Measurements from ENCODE around the gene PARP11.

Gene PARP11

DNA sequence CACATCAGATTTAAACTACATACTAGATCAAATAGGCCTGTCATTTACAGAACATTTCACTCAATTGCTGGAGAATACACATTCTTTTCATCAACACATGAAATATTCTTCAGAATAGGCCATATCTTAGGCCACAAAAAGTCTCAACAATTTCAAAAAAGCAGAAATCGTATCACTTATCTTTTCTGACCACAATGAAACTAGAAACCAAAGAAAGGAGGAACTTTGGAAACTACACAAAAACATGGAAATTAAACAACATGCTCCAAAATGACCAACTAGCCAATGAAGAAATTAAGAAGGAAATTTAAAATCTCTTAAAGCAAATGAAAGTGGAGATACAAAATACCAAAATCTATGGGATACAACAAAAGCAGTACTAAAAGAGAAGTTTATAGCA, 35.1 kb downstream of the PARP11 start:
- no peak for DNase-seq (ENCODE audit: extremely low read depth, low read depth)
- TF ChIP-seq, protein P1, sequence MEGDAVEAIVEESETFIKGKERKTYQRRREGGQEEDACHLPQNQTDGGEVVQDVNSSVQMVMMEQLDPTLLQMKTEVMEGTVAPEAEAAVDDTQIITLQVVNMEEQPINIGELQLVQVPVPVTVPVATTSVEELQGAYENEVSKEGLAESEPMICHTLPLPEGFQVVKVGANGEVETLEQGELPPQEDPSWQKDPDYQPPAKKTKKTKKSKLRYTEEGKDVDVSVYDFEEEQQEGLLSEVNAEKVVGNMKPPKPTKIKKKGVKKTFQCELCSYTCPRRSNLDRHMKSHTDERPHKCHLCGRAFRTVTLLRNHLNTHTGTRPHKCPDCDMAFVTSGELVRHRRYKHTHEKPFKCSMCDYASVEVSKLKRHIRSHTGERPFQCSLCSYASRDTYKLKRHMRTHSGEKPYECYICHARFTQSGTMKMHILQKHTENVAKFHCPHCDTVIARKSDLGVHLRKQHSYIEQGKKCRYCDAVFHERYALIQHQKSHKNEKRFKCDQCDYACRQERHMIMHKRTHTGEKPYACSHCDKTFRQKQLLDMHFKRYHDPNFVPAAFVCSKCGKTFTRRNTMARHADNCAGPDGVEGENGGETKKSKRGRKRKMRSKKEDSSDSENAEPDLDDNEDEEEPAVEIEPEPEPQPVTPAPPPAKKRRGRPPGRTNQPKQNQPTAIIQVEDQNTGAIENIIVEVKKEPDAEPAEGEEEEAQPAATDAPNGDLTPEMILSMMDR (IDR thresholded peaks at IDR 0.05; ENCODE audit: low read depth, low read length, missing control alignments) = no peak
- no peak overlapping the region for H3K4me3 ChIP-seq (replicated peaks; ENCODE audit: low read depth, low read length)

DNA sequence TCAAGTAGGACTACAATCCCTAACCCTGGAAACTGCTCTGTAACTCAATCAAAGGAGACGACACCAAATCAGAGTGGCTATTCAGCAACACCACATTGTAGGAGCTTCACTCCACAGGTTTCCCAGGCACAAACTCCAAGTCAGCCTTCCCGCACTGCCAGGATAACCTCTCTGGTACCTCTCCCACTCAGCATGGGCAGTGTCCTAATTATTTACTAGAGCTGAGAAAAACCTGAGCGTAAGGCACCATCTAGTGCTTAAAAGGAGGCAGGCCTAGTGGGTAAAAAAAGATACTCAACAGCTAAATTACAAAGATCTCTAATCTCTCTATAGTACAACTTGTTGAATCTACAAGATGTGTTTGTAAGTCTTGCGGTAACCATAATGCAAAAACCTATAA, 36.1 kb downstream of the PARP11 start:
- H3K4me3 ChIP-seq (replicated peaks; ENCODE audit: low read depth, low read length) = no peak overlapping the region
- TF ChIP-seq, protein P1 (IDR thresholded peaks at IDR 0.05; ENCODE audit: low read depth, low read length, missing control alignments) = no peak
- DNase-seq (ENCODE audit: extremely low read depth, low read depth) = no peak

DNA sequence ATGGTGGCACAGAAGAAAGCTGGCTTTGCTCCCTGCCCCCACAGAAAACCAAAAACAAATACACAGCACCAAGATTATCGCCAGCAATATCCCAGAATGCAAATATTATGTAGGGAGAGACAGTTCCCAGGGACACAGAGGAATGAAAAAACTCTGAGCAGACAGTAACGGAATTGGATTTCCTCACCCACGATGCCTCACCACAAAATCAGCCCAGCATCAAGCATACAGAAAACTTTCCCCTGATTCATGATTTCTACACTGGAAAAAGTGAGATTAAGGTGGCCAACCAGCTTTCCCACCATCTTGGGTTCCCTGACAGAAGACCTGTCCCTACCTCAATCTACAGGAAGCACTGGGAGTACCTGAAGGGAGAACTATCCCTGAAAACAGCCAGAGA, 36.6 kb downstream of the PARP11 start:
- DNase-seq (ENCODE audit: extremely low read depth, low read depth) = no peak
- H3K4me3 ChIP-seq (replicated peaks; ENCODE audit: low read depth, low read length) = no peak overlapping the region
- TF ChIP-seq, protein P1 (IDR thresholded peaks at IDR 0.05; ENCODE audit: low read depth, low read length, missing control alignments) = no peak

DNA sequence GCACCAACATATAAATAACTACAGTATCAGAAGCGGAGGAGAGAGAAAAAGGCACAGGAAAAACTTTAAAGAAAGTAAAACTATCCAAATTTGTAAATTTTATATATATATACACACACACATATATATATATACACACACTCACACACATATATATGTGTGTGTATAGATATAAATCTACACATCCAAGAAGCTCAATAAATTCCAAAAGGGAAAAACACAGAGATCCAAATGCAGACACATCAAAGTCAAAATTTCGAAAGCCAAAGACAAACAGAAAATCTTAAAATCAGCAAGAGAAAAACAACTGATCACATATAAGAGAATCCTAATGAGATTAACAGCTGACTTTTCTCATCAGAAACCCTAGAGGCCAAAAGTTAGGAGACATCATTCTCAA, 37.3 kb downstream of the PARP11 start:
- H3K4me3 ChIP-seq (replicated peaks; ENCODE audit: low read depth, low read length) = no peak overlapping the region
- TF ChIP-seq, protein P1 (IDR thresholded peaks at IDR 0.05; ENCODE audit: low read depth, low read length, missing control alignments) = no peak
- DNase-seq (ENCODE audit: extremely low read depth, low read depth) = no peak

DNA sequence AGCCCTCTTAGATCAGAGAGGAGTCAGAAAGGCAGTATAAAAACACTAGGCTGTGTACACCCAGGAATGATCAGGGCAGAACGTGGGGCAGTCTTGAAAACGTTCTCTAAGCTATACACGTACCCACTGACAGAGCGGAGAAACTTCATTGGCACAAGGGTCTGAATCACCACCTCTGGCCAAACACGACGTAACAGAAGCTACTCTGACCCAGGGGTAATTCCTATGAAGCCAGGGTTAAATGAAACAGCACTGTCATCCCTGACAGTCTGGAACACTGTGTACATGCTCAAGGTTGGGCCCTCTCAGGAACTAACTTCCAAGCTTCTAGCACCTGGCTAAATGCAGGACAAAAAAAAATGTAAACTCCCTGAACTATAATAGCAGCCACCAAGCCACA, 38.4 kb downstream of the PARP11 start:
- no peak overlapping the region for H3K4me3 ChIP-seq (replicated peaks; ENCODE audit: low read depth, low read length)

DNA sequence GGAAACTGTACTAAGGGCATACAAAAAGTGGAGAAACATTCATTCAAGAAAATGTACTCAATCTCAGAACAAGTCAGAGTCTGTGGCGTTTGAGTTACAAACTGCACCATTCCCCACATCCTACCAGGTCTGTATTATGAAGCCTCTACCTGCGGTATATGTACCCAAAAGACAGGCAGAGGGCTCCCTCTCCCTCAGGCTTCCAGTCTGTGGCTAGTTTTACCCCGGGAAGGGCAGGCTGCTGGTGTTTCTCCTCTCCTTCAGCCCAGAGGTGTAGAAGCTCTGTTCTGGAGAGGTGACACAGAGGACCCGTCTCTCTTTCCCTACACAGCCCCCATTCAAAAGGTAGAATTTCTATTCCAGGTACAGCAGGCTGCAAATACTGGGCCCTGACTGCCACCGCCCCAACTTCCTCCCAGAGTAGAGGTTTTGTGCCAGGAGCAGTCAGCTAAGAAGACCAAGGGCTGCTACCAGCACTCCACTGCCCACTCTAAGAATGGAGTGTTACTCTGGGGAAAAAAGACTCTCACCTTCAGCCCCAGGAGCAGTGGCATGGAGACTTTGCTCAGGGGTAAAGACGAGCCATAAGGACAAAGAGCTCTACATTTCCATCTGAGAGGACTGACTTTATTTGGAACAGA, 39.4 kb downstream of the PARP11 start:
- TF ChIP-seq, protein P1 (IDR thresholded peaks at IDR 0.05; ENCODE audit: low read depth, low read length, missing control alignments) = no peak
- H3K4me3 ChIP-seq (replicated peaks; ENCODE audit: low read depth, low read length) = no peak overlapping the region
- DNase-seq (ENCODE audit: extremely low read depth, low read depth) = no peak

More for the DNA sequence above, 38.4 kb downstream of the PARP11 start:
- DNase-seq (ENCODE audit: extremely low read depth, low read depth) = no peak
- TF ChIP-seq, protein P1 (IDR thresholded peaks at IDR 0.05; ENCODE audit: low read depth, low read length, missing control alignments) = no peak

DNA sequence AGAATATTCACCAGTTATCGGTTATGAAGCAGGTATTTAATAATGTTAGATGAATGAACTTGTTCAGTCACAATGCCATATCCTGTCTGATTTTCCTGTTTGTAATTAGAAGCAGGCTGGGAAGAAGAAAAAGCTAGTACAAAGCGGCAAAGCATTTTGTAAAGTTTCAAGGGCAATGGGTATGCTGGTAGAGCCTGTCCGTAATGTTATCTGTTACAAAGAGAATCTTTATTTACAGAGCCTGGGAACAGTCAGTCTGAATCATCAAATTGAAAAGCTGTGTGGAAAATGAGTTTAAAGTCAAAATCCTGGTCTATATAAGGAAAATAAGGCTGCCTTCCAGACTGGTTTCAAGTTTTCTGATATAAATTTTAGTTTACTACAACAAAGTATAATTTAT, 40.5 kb downstream of the PARP11 start:
- H3K4me3 ChIP-seq (replicated peaks; ENCODE audit: low read depth, low read length) = no peak overlapping the region
- no peak for DNase-seq (ENCODE audit: extremely low read depth, low read depth)
- TF ChIP-seq, protein P1 (IDR thresholded peaks at IDR 0.05; ENCODE audit: low read depth, low read length, missing control alignments) = no peak

All from HFF-Myc (cell line).